HEK293T (cell line): Measurements from ENCODE around the gene ANO9.

Experiments used
- ARNT ChIP-seq: fragments of 450-650 bp; IDR thresholded peaks from 2 replicates; pipeline ENCODE4 v1.6.1; 2017; ENCODE audit warnings: mild to moderate bottlenecking
- BHLHE40 ChIP-seq: fragments of 450-650 bp; IDR thresholded peaks from 2 replicates; pipeline ENCODE4 v1.6.1; 2016; ENCODE audit warnings: mild to moderate bottlenecking, moderate library complexity, borderline replicate concordance
- CTBP1 ChIP-seq: fragments of 450-650 bp; IDR thresholded peaks from 2 replicates; pipeline ENCODE4 v1.6.1; 2016; ENCODE audit warnings: borderline replicate concordance
- ELF4 ChIP-seq: fragments of 450-650 bp; IDR thresholded peaks from 2 replicates; pipeline ENCODE4 v1.6.1; 2017; ENCODE audit warnings: antibody characterized with exemption
- FOXK2 ChIP-seq: fragments of 450-650 bp; IDR thresholded peaks from 2 replicates; pipeline ENCODE4 v1.6.1; 2016; ENCODE audit warnings: mild to moderate bottlenecking
- FOXM1 ChIP-seq: fragments of 450-650 bp; IDR thresholded peaks from 2 replicates; pipeline ENCODE4 v1.6.1; 2017; ENCODE audit warnings: mild to moderate bottlenecking, borderline replicate concordance
- HDGF ChIP-seq: fragments of 450-650 bp; IDR thresholded peaks from 2 replicates; pipeline ENCODE4 v1.6.1; 2017; ENCODE audit warnings: antibody characterized with exemption, borderline replicate concordance
- L3MBTL2 ChIP-seq: fragments of 450-650 bp; conservative IDR thresholded peaks from 2 replicates; pipeline ENCODE4 v1.6.1; 2016; ENCODE audit warnings: mild to moderate bottlenecking
- LEF1 ChIP-seq: fragments of 450-650 bp; IDR thresholded peaks from 2 replicates; pipeline ENCODE4 v1.6.1; 2017; ENCODE audit warnings: mild to moderate bottlenecking, borderline replicate concordance
- NFRKB ChIP-seq: fragments of 450-650 bp; IDR thresholded peaks from 2 replicates; pipeline ENCODE4 v1.6.1; 2016; ENCODE audit warnings: mild to moderate bottlenecking, moderate library complexity
- PKNOX1 ChIP-seq: fragments of 450-650 bp; IDR thresholded peaks from 2 replicates; pipeline ENCODE4 v1.6.1; 2016
- SP1 ChIP-seq: fragments of 450-650 bp; IDR thresholded peaks from 2 replicates; pipeline ENCODE4 v1.6.1; 2017
- SUZ12 ChIP-seq: fragments of 450-650 bp; IDR thresholded peaks from 2 replicates; pipeline ENCODE4 v1.6.1; 2016; ENCODE audit warnings: mild to moderate bottlenecking
- TARDBP ChIP-seq: fragments of 450-650 bp; IDR thresholded peaks from 2 replicates; pipeline ENCODE4 v1.6.1; 2016

- no peak for TF ChIP-seq L3MBTL2
- TF ChIP-seq FOXK2: no peak
- TF ChIP-seq ELF4: no peak
- TF ChIP-seq BHLHE40: no peak
- TF ChIP-seq ARNT: no peak
- no peak for TF ChIP-seq CTBP1
- TF ChIP-seq LEF1: no peak
- TF ChIP-seq SUZ12: no peak
- TF ChIP-seq TARDBP: no peak
- no peak for TF ChIP-seq FOXM1
- no peak for TF ChIP-seq NFRKB
- no peak for TF ChIP-seq PKNOX1
- TF ChIP-seq SP1: no peak
- no peak for TF ChIP-seq HDGF
These were observed 68.7 kb downstream of the ANO9 start for GRCh38 chr11:372809-373715.
